ENCODE results near the gene BBS9.

BBS9 gene

DNA sequence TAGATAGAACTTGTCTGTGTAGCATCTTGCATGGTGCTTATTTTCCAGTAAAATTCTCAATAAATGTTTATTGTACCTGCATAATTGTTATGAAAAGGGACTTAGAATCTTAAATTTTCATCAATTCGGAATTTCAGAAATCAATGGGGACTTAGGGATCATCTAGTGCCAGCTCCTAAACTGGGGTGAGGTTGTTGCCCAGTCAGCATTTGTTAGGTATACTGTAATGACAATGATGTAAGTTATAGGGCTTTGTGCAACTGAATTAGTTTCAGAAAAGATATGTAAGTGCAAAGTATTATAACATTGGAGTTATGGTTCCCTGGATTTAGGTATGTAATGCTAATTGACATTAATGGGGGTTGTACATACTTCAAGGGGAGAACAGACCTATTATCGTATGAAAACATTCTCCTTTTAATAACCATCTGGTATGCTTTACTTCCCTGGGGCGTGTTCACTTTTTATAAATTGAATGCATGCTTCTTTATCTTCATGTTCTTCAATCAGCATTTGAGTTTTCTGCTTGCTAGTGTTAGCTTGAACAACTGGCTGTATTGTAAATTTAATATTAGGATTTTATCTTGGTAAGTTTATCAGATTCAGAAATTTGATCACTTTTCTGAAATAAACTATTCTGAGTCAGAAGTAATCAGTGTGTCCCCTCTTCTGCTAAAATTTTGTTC, 270.3 kb downstream of the BBS9 start:
- no peak for DNase-seq (ENCODE audit: low read depth, low spot score)
- TF ChIP-seq, protein P1, sequence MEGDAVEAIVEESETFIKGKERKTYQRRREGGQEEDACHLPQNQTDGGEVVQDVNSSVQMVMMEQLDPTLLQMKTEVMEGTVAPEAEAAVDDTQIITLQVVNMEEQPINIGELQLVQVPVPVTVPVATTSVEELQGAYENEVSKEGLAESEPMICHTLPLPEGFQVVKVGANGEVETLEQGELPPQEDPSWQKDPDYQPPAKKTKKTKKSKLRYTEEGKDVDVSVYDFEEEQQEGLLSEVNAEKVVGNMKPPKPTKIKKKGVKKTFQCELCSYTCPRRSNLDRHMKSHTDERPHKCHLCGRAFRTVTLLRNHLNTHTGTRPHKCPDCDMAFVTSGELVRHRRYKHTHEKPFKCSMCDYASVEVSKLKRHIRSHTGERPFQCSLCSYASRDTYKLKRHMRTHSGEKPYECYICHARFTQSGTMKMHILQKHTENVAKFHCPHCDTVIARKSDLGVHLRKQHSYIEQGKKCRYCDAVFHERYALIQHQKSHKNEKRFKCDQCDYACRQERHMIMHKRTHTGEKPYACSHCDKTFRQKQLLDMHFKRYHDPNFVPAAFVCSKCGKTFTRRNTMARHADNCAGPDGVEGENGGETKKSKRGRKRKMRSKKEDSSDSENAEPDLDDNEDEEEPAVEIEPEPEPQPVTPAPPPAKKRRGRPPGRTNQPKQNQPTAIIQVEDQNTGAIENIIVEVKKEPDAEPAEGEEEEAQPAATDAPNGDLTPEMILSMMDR (IDR thresholded peaks at IDR 0.05; ENCODE audit: low read depth, low read length): no peak
- in situ Hi-C loops (cut with HindIII; ENCODE audit: low sequenced_read_pairs): no loop called here
- H3K4me3 ChIP-seq (ENCODE audit: low read depth, low read length): no peak overlapping the region

DNA sequence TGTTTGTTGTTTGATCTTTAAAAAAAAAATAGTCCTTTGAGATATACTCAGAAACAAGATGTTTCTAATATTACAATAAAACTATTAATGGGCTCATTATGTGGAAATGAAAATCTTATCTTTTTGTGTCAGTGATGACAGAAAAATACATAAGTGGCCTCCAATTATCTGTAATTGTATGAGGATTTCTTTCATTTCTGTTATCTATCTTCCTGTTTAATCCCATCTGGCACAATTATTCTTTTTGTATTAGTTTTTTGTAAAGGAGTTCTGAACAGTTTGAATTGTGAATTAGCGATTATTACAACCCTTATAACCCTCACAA, 270.8 kb downstream of the BBS9 start:
- H3K4me3 ChIP-seq (ENCODE audit: low read depth, low read length): no peak overlapping the region
- DNase-seq (ENCODE audit: low read depth, low spot score): no peak
- TF ChIP-seq, protein P1 (IDR thresholded peaks at IDR 0.05; ENCODE audit: low read depth, low read length): no peak
- in situ Hi-C loops (cut with HindIII; ENCODE audit: low sequenced_read_pairs): no loop called here

DNA sequence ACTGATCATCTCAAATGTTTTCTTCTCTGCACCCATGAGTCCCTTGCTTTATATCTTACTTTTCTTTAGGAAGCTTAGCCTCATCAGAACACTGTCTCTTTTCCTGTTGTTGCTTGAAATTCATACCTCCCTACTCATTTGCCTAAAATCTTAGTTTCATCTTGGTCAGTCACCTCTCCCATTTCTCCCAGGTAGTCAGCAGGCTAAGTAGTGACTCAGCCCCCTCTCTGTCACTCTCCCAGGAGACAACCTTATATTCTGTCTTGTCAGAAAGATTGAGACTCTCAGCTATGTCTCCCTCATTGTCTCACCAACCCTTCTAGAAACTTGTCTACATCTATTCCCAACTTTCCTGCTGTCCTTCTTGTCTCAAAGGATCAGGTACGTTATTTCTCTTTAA, 280.9 kb downstream of the BBS9 start:
- H3K4me3 ChIP-seq (ENCODE audit: low read depth, low read length): no peak overlapping the region

DNA sequence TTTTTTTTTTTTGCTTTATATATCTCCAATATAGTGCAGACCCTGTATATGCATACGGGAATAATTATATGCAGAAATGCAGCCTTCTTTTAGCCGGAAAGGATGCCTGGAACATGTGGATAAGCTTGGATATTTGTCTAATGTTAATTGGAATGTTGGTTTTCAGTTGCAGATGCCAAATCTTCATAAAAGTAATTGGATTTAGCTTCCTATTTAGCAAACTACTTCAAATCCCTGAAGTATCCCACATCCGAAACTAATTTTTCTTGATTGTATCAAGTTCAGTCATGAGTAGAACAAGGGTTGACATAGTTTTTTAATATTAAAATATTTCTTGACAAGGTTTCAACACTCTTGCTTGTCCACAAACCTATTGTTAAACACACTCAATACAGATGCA, 281.7 kb downstream of the BBS9 start:
- H3K4me3 ChIP-seq (ENCODE audit: low read depth, low read length): no peak overlapping the region
- no peak for DNase-seq (ENCODE audit: low read depth, low spot score)
- in situ Hi-C loops (cut with HindIII; ENCODE audit: low sequenced_read_pairs): no loop called here
- TF ChIP-seq, protein P1 (IDR thresholded peaks at IDR 0.05; ENCODE audit: low read depth, low read length): no peak

More for the DNA sequence above, 280.9 kb downstream of the BBS9 start:
- TF ChIP-seq, protein P1 (IDR thresholded peaks at IDR 0.05; ENCODE audit: low read depth, low read length): no peak
- DNase-seq (ENCODE audit: low read depth, low spot score): no peak
- in situ Hi-C loops (cut with HindIII; ENCODE audit: low sequenced_read_pairs): no loop called here

DNA sequence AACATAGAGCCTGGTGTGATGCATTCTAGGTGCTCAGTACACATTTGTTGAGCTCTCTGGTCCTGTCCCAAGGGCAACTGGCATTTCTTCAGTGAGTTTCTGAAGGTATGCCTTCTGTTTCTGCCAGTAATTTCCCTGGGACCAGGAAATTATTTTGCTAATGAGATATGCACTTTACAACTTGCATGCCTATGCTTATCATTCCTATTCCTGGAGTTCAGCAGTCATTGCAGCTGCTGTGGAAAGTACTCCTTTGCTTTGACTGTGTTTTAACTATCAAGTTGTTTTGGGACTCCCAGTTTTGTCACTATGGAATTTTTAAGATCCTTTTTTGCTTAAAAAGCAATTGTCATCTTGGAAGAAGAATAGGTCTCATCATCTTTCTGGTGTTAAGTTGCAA, 283.0 kb downstream of the BBS9 start:
- DNase-seq (ENCODE audit: low read depth, low spot score): no peak
- TF ChIP-seq, protein P1 (IDR thresholded peaks at IDR 0.05; ENCODE audit: low read depth, low read length): no peak
- in situ Hi-C loops (cut with HindIII; ENCODE audit: low sequenced_read_pairs): no loop called here

DNA sequence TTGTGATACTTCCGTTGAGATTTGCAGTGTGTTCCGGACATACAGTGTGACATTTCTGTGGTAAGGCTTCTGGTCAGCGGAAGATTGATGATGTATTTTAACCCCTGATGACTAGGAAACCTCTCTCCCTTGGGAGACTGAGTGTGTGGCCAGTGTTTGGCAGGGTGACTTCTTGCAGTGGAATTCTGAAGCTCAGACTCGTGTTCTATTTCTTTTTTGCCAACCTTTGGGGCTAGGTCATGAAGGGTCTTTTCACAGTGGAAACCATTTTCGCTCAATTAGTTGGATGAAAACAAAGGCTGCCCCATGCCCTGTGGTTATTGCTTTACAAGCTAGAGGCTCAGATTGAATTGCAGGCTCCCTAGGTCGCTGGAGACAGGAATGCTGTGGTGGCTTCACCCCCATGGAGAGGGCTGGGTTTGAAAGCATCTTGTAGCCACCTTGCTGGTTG, 288.9 kb downstream of the BBS9 start:
- no peak overlapping the region for H3K4me3 ChIP-seq (ENCODE audit: low read depth, low read length)
- peak; percentile 88 for DNase-seq (ENCODE audit: low read depth, low spot score)
- in situ Hi-C loops (cut with HindIII; ENCODE audit: low sequenced_read_pairs): no loop called here
- TF ChIP-seq, protein P1 (IDR thresholded peaks at IDR 0.05; ENCODE audit: low read depth, low read length): no peak

More for the DNA sequence above, 283.0 kb downstream of the BBS9 start:
- no peak overlapping the region for H3K4me3 ChIP-seq (ENCODE audit: low read depth, low read length)

Data from astrocyte of the spinal cord (primary cell).